Cardiac septum (tissue), 1 donor: ENCODE results near the gene KCNH2. TPM values are rescaled to one million over a fixed set of nuclear protein-coding genes. Genes with fewer than 3 reads are reported as not detected.
A peak's percentile ranks its signal among the peaks of the same experiment; 100 is the strongest.

ENCODE experiments used
- DNase-seq: peaks from one replicate; pipeline ENCODE4 v3.0.0-alpha.2; 2020; ENCODE audit warnings: low spot score
- intact Hi-C: fragments of 100-400 bp; cut with DNase I; formaldehyde crosslinking; loops from one replicate; pipeline ENCODE4 v1.14.0; 2022
- total RNA-seq: library from RNA; stranded (reverse); fragmentation: NEBNext Ultra II Directional; extraction: Animal tissue kit (Norgen Biotek cat#: 25700); gene quantifications from one replicate; pipeline ENCODE4 v1.2.1, GENCODE V29; 2021
- donor health status: DM: no; HTN: no; CAD: no.

KCNH2 gene
- total RNA-seq, 1 donor from 2014 or later, result 61.9 TPM

DNA sequence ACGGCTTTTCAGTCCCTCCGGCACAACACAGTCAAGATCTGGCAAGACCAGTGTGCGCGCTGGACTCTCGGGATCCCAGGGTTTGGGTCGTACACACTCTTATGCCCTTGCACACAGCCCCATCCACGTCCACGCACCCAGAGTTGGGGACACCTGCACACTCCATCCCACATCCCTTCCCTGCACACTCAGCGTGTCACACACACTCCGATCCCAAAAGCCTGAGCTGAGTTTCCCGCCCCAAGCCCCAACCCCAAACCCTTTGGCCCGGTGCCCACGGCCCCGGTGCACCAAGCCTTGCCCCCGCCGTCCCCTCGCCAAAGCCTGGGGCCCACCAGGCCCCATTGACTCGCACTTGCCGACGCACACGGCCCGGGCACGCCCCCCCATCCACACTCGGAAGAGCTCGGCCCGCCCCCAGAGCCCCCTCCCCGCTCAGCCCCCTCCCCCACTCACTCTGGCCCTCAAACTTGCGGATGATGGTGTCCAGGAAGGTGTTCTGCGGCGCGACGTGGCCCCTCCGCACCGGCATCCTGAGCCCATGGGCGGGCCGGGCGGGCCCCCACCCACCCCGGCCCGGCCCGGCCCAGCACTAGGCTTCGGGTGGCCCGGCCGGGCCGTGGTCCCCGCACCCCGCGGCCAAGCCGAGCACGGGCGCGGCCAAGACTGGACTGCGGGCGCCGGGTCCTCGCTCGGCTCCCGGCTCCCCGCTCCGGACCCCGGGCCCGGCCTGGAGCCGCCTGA lies 567 bp downstream of the KCNH2 start:
- no peak for DNase-seq
- intact Hi-C loops, result loop anchor here (2.0 kb wide), 1 partner anchor 13 kb away; no protein-coding TSS in a partner anchor

- no peak for DNase-seq
- intact Hi-C loops, result no loop called here
Measured at GRCh38 chr7:150976529-150977381, 1.4 kb downstream of the KCNH2 start.

DNA sequence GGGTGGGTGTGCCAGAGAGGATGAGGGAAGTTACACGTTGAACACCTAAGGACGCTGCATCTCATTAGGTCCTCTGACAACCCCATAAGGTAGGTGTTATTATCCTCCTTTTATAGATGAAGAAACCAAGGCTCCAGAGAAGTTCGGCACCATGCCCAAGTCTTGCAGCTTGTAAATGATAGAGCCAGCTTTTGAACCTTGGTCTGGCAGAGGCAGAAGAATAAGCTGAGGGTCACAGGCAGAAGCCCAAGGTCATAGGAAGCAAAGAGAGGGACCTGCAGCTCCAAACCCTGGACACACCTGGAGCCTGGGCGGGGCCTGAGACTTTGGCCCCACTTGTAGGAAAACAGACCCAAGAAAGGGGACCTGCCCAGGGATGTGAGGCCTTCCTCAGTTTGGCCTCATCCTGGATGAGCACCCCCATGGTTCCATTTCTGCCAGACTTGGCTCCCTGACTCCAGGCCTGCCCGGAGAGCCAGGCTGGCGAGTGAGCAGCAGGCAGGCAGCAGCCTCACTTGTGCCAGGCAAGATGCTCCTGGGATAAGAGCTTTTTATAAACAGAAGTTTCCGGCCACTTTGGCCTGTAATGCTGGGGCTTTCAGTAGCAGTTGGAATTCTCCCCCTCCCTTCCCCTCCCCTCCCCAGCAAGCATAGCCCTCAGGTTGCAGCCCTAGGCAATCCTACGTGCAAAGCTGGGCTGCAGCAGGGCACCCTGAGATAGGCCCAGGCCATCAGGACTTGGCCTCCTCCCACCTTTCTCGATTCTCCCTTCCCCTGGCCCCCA lies 2.4 kb downstream of the KCNH2 start:
- intact Hi-C loops, result no loop called here
- DNase-seq, result no peak

DNA sequence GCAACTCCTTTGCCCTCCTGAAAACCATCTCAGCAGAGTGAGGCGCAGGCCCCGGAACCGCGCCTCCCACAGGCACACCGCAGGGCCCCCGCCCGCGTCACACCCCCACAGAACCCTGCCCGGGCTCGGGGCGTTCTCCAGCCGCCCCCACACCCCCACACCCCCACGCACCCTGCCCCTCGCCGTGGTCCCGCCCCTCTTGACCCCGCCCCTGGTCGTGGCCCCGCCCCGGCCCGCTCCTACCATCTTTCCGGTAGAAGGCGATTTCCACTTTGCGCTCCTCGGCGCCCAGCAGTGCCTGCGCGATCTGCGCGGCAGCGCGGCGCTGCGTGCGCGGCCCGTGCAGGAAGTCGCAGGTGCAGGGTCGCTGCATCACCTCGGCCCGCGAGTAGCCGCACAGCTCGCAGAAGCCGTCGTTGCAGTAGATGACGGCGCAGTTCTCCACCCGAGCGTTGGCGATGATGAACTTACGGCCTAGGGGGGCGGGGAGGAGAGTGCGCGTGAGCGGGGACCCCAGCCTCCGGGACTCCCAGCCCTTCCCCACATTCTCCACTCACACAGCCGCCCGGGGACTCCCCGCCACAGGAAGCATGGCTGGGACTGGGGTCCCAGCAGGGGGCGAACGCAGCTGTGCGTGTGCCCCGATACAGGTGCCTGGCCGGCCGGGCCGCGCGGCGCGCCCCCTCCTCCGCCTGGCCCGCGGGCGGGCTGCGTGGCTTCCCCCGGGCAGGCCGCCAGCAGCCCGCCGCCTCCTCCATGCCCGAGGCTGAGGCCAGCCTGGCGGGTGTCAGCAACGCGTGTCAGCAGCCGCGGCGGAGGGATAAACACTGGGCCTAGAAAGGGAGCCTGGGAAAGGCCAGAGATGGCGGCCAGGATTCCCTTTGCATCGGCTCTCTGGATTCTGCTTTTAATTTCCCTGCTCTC lies 3.4 kb downstream of the KCNH2 start:
- no peak for DNase-seq
- intact Hi-C loops, result no loop called here

GRCh38 chr7:150973571-150974451 lies 4.3 kb downstream of the KCNH2 start:
- no peak for DNase-seq
- intact Hi-C loops, result no loop called here

DNA sequence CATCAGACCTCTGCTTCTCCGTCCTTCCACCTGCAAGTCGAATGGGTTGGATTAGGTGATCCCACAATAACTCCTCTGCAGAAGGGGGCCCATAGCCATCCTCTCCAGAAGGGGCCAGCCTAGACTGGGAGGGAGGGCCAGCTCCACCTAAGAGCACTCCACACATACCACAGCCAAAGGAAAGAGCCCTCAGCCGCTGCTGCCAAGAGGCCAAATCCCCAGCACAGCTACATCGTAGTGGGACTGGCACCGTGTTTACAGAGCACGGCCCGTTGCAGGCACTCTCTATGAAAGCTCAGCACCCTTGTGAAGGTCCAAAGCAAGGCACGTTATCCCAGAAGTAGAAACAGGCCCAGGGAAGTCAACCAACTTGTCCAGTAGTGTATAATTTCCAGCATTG lies 5.4 kb downstream of the KCNH2 start:
- no peak for DNase-seq
- intact Hi-C loops, result loop anchor here (1.0 kb wide), 1 partner anchor 26 kb away; no protein-coding TSS in a partner anchor

DNA sequence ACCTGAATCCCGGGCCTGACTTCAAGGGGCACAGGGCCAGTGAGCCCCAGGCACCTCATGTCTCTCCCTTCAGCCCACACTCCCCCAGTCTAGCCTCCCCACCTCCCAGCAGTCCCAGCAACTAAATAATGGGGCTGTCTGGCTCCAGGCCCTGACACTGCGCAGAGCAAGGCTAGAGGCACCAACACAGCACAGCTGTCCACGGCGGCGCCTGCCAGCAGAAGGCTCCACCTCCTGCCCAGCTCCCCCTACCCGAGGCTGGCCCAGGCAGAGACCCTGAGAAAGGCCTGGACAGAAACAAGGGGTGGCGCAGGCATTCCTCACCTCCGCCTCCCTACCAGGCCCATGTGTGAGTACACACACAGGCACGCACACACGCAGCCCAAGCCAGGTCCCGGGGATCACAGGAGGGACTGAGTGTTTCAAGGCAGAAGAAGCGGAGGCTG lies 6.1 kb downstream of the KCNH2 start:
- intact Hi-C loops, result loop anchor here (1.0 kb wide), 1 partner anchor 26 kb away; no protein-coding TSS in a partner anchor

GRCh38 chr7:150971242-150972022 lies 6.7 kb downstream of the KCNH2 start:
- intact Hi-C loops, result loop anchor here (1.0 kb wide), 1 partner anchor 25 kb away; no protein-coding TSS in a partner anchor
- DNase-seq, result no peak

More for the DNA sequence above, 6.1 kb downstream of the KCNH2 start:
- peak; percentile 91 for DNase-seq

DNA sequence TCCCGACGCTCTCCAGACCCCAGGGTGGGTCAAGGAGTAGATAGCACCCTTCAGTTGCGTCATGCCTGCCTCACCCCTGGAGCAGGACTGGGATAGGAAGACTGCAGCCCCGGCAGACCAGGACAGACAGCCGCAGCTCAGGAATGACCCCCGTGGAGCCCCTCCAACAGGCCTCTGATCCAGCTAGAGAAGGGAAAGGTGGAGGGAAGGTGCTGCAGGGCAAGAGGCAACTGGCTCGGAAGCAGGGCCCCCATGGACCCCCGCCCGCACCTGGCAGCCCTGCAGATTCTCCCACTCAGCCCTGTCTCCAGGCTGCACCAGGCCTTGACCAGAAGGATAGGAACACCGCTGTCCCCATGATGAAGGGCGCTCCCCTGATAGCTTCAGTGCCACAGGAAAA lies 7.7 kb downstream of the KCNH2 start:
- no peak for DNase-seq
- intact Hi-C loops, result no loop called here

GRCh38 chr7:150969475-150969874 lies 8.6 kb downstream of the KCNH2 start:
- DNase-seq, result no peak
- intact Hi-C loops, result no loop called here

GRCh38 chr7:150968734-150969372 lies 9.3 kb downstream of the KCNH2 start:
- no peak for DNase-seq
- intact Hi-C loops, result no loop called here

DNA sequence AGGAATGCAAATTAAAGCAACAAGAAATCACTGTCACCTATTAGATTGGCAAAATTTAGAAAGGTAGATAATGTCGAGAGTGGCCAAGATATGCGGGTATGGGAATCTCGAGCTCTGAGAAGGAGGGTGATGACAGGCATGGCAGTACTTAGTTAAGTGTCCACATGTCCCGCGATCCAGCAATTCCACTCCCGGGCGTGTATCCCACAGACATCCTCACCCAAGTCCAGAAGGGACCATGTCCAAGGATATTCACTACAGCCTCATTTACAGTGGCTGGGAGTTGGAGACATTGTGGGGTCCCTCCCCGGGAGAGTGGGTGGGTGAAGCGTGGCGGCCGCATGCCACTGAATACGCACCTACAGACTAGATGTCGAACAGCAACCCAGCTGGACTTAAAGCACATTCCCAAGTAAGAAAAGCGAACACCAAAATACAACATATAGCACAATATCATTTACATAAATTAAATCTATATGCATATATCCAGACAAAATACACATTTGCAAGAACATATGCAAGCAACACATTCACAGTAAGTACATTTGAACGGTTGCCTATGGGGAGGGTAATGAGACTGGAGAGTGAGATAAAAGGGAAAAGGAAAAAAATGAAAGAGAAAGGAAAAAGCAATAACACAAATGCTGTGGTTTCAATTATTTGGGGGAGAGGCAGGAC lies 9.9 kb downstream of the KCNH2 start:
- intact Hi-C loops, result no loop called here
- no peak for DNase-seq

DNA sequence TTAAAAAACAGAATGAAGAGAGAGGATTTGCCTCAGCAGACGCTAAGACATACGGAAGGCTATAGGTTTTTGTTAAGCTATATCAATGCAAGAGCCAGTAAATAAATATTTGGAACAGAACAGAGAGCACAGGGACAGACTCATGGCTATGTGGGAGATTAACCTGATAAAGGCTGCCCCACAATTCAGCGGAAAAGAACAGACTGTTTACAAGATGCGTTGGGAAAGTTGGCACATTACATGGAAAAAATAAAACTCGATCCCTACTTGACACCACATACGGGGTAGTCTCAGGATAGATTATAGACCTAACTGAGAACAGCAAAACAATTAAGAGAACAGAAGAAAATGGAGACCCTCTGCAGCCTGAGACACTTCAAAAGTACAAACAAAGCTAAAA lies 10.8 kb downstream of the KCNH2 start:
- DNase-seq, result no peak
- intact Hi-C loops, result no loop called here

- intact Hi-C loops, result no loop called here
- no peak for DNase-seq
Measured at GRCh38 chr7:150966002-150966401, 12.1 kb downstream of the KCNH2 start.

DNA sequence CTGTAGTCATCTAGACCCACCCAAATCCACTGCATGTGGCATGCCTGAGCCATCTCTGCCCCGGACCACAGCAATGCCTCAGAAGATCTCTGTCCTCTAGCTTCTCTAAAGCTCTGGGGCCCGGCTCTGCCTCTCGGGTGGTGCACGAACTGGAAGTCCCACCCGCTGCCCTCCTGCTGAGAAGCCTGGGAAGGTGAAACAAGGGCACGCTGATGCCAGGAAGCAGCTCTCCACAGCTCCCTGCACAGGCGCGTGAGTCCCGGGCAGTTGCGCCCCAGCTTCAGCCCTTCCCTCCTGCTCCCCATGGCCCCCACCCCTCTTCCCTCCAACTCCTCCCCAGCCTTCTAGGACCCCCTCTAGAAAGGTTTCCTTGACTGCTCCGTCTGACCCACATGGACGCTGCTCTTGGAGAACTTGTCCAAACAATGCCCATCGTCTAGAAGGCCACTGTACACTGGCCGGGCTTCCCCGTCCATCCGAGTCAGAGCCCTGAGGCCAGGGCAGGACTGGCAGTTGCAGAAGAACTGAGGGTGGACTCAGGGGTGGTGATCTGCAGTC lies 12.8 kb downstream of the KCNH2 start:
- intact Hi-C loops, result loop anchor here (2.0 kb wide), 1 partner anchor 13 kb away; the partner anchor contains the start of gene KCNH2
- no peak for DNase-seq
